Spinal cord (tissue), 10 donors: ENCODE data around the gene USP47. TPM values are rescaled to one million over a fixed set of nuclear protein-coding genes. Genes with fewer than 3 reads are reported as not detected.
A peak's percentile ranks its signal among the peaks of the same experiment; 100 is the strongest.

Source experiments
- DNase-seq, 6 donors: peaks; one replicate each; pipeline versions ENCODE4 v3.0.0 to v3.0.0-alpha.2; 2013 to 2015; ENCODE audit warnings: low spot score in 6 of 6, low read depth in 4 of 6
- H3K27ac ChIP-seq: one replicate; pipeline ENCODE4 v1.5.1; 2013; ENCODE audit warnings: low read depth, low read length, control low read depth
- H3K27me3 ChIP-seq: one replicate; pipeline ENCODE4 v1.6.1; 2013; ENCODE audit warnings: low read length; ENCODE audit not compliant: control insufficient read depth, insufficient read depth
- H3K36me3 ChIP-seq: one replicate; pipeline ENCODE4 v1.6.1; 2013; ENCODE audit warnings: low read length; ENCODE audit not compliant: control insufficient read depth, insufficient read depth
- H3K4me1 ChIP-seq: one replicate; pipeline ENCODE4 v1.6.1; 2013; ENCODE audit warnings: low read length; ENCODE audit not compliant: control insufficient read depth, insufficient read depth
- H3K4me3 ChIP-seq: one replicate; pipeline ENCODE4 v1.5.1; 2013; ENCODE audit warnings: low read depth, low read length, control low read depth
- H3K9me3 ChIP-seq: one replicate; pipeline ENCODE4 v1.6.1; 2013; ENCODE audit warnings: low read length; ENCODE audit not compliant: control insufficient read depth, insufficient read depth
- WGBS: methylation state at CpG from one replicate; pipeline ENCODE4 v1.1.5; 2013; ENCODE audit warnings: missing lambda C conversion rate; ENCODE audit not compliant: insufficient coverage; 5-methylcytosine and 5-hydroxymethylcytosine counted together
- polyA plus RNA-seq, 2 donors: library from polyadenylated mRNA; unstranded; fragments of 120-200 nt; gene quantifications; one replicate each; pipeline ENCODE4 v1.2.1, GENCODE V29; 2013; ENCODE audit not compliant: insufficient read length in 2 of 2
- total RNA-seq, 2 donors: library from RNA; depleted of rRNA in 1 of 2; stranded (reverse); fragments of 120-200 nt in 1 of 2; fragments of >200 nt in 1 of 2; gene quantifications; one replicate each; pipeline versions ENCODE4 v1.2.3 to v1.2.4, GENCODE V29; 2013 to 2014
- donor health status: healthy.

USP47 gene
- total and polyA plus RNA-seq, 4 donors = 74.2 to 119 (median 90.2) TPM

DNA sequence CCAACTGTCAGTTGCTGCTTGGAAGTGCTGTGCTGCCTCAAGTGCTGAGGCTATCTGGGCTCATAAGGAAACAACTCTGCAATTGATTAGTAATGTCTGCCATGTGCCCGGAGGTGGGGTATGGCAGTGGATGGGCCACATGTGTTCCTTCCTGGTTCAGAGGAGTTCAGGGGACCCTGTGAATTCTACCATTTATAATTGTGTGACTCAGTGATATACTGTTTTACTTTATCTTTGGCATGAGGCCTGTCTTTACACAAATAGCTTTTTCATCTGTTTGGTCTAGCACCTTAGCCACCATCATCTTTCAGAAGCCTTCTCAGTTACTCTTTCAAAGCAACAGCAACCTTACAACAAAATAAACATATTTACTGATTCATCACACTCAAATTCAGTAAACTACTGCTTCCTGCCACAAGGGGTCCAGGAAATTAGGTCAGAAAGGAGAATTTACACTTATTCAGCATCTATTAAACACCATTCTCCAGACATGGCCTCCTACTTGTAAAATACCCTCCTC is 145.8 kb downstream of the USP47 start:
- Histone ChIP-seq H3K4me1 (peaks cover 27% of the 10 kb centered on the region), H3K27ac (no peak overlapping the region), H3K4me3 (no peak overlapping the region), H3K9me3 (no peaks in the 10 kb centered on the region), H3K36me3 (peaks cover 38% of the 10 kb centered on the region), H3K27me3 (no peaks in the 10 kb centered on the region)
- 56% methylated on average over 1 of the region's 1 CpG for WGBS
- DNase-seq = no peak

DNA sequence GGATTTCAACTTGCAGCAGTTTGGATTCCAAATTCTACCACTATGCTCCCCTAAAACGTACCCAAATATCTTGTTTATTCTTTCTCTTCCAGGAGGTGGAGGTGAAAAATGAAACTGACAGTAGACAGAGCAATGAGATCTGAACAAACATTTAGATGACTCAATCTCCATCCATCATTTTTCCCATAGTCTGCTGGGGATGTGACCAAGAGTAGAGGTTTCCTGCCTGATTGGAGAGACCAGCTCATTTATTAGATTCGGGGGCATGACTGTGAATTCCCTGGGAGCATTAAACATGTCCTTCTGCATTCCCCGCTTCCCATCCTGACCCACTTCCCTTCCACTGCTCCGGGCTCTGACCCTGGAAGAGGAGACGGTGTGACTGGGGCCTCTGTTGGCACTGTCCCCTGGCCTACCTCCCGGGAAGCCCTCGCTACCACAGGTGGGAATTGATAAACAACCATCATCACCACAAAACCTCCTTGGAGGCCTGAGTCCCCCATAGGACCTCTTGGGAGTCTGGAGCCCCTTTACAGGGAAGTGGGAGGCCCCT is 146.4 kb downstream of the USP47 start:
- peaks cover 27% of the 10 kb centered on the region for H3K4me1 ChIP-seq
- no peaks in the 10 kb centered on the region for H3K27me3 ChIP-seq
- H3K27ac ChIP-seq = no peak overlapping the region
- H3K36me3 ChIP-seq = peaks cover 34% of the 10 kb centered on the region
- no peak overlapping the region for H3K4me3 ChIP-seq
- no peak for DNase-seq
- no peaks in the 10 kb centered on the region for H3K9me3 ChIP-seq
- WGBS = 77% methylated on average over 4 of the region's 7 CpGs

DNA sequence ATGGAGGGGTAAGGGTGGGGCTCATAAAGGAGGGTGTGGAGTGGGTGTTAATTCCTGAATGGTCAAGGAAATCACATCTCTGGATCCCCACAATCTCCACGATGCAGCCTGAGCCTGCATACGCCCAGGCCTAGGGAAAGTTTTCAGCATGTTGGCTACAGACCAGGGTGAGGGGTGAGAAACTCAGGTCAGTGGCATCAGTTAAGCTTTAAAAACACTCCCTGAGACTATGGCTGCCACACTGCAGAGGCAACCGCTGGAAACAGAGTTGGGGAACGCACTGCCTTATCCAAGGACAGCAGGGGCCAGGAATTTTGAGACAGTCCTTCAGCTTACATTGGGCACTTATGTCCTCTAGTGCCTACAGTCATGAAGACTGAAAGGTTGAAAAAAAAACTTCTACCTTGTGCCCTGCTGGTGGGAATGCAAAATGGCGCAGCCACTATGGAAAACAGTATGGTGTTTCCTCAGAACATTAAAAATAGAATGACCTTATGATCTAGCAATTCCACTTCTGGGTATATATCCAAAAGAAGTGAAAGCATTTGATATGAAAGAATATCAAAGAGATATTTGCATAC is 147.0 kb downstream of the USP47 start:
- H3K36me3 ChIP-seq = peaks cover 29% of the 10 kb centered on the region
- H3K27me3 ChIP-seq = no peaks in the 10 kb centered on the region
- peaks cover 29% of the 10 kb centered on the region for H3K4me1 ChIP-seq
- no peak for DNase-seq
- no peaks in the 10 kb centered on the region for H3K9me3 ChIP-seq
- 96% methylated on average over 2 of the region's 5 CpGs for WGBS
- H3K27ac ChIP-seq = no peak overlapping the region
- H3K4me3 ChIP-seq = no peak overlapping the region

DNA sequence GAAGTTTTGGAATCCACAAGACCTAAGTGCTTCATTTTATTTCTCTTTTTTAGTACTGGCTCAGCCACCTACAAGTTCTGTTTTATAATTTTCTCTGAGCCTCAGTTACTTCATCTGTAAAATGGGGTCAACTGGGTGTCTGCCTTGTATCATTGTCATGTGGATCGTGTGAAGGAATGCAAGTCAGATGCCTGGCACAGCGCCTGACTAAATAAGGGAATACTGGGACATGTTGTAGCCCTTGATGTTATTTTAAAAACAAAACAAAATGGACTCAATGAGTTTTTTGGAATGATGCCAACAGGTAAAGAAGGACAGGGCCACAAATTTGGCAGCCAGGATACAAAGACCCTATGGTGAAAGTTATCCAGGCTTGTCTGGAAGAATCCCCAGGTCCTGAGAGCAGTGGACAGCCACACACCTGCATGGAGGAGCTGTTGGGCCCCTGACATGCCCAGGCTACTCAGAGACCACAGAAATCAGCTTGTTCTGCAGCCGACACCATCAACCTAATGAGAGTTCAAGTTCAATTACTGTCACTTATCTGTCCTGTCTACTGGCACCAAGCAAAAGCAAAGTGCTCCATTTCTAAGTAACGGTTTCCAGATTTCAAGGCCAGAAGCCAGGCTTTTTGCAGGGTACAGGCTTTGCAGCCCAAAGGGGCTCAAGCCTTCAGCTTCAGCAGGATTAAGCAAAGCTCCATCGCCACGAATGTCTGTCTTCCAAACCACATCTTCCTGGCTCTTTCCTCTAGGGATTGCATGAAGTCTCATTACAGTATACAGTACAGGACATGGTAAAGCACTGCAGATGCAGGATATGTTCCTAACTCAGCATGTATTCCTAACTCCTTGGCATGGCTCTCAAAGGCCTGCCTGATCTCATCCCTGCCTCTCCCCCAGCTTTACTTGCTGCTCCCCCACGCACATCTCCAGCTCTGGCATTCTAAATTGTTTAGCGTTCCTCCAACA is 148.3 kb downstream of the USP47 start:
- peaks cover 34% of the 10 kb centered on the region for H3K4me1 ChIP-seq
- peaks cover 31% of the 10 kb centered on the region for H3K36me3 ChIP-seq
- no peak for DNase-seq
- no peaks in the 10 kb centered on the region for H3K27me3 ChIP-seq
- H3K4me3 ChIP-seq = no peak overlapping the region
- no peaks in the 10 kb centered on the region for H3K9me3 ChIP-seq
- H3K27ac ChIP-seq = no peak overlapping the region
- WGBS = 79% methylated on average over 7 of the region's 8 CpGs

DNA sequence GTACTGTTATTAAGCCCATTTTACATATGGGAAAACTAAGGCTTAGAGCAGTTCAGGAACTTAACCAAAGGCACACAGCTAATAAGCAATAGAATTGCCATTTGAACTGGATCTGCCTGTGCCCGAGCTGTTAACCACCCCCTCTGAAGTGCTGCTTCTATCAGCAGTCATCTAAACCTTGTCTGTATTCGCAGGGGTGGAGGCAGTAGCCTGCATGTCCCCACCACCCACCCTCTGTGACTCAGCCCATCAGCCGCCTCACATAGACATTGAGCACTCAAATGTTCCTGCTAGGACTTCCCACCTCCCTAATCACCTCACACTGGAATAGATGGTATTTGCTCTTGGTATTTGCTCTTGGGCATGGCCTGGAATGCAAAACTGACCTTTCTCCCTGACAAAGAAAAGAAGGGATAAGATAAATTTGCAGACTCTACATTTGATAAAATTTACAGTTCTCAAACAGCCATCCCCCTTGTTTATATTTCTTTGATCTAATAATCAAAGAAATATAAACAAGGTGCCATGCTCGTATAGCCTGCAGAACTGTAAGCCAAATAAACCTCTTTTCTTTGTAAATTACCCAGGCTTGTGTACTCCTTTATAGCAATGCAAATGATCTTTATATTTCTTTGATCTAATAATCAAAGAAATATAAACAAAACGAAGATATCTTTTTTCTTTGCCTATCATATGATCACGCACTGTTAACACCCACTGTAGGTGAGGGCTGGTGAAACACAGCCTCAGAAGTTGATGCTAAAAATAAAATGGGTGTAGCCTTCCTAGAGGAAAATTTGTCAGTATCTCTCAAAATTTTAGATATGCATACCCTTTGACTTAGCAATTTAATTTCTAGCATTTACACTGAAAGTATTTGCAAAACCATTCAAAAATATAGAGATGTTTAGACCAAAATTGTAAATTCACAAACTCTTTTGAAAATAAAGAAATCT is 150.8 kb downstream of the USP47 start:
- no peak for DNase-seq
- Histone ChIP-seq H3K9me3 (no peaks in the 10 kb centered on the region), H3K4me1 (peaks cover 37% of the 10 kb centered on the region), H3K4me3 (no peak overlapping the region), H3K27me3 (no peaks in the 10 kb centered on the region), H3K27ac (no peak overlapping the region), H3K36me3 (peaks cover 38% of the 10 kb centered on the region)
- WGBS = 71% methylated on average over 1 of the region's 6 CpGs

DNA sequence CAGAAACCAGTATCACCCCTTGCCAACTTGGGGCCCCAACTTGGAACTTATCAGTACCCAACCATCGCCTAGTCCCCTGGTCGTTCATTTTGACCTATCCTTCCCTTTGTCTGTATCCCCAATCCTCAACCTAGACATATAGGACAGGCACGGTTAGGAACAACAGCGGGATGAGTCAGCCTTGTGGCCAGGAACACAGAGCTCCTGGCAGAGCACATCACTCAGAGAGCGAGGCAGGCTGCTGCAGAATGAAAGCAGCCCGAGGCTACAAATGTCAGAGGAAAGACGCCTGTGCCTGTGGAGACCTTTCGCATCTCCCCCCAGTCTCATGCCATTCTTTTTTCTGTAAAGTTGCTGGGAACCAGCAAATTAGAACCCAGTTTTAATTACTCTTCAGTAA is 152.1 kb downstream of the USP47 start:
- Histone ChIP-seq H3K4me3 (no peak overlapping the region), H3K27ac (peak overlapping the region; percentile 44), H3K9me3 (no peaks in the 10 kb centered on the region), H3K36me3 (peaks cover 42% of the 10 kb centered on the region), H3K27me3 (no peaks in the 10 kb centered on the region), H3K4me1 (peaks cover 34% of the 10 kb centered on the region)
- DNase-seq = peak in 2 of 6 donors; percentile 68 to 74
- WGBS = 21% methylated on average over 6 of the region's 8 CpGs

DNA sequence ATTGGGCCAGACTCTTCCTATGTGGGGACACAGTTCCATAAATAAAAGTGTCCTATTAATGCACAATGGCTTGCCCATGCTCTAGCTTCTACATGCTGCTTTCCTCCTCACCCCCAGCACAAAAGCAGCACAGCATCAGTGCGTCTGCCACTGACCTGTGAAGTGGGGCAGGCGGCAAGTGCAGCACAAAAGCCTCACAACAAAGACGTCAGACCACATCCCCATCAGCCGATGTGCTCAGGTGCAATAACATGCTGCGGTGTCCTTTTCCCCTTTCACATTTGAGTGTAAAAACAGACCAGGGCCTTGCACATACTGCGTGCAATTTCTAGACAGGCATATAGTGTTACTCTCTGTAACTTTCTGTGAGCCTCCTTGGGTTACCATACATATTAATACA is 153.8 kb downstream of the USP47 start:
- 72% methylated on average over 4 of the region's 6 CpGs for WGBS
- Histone ChIP-seq H3K4me1 (peaks cover 26% of the 10 kb centered on the region), H3K36me3 (peaks cover 52% of the 10 kb centered on the region), H3K27me3 (no peaks in the 10 kb centered on the region), H3K27ac (no peak overlapping the region), H3K4me3 (no peak overlapping the region), H3K9me3 (no peaks in the 10 kb centered on the region)
- no peak for DNase-seq

DNA sequence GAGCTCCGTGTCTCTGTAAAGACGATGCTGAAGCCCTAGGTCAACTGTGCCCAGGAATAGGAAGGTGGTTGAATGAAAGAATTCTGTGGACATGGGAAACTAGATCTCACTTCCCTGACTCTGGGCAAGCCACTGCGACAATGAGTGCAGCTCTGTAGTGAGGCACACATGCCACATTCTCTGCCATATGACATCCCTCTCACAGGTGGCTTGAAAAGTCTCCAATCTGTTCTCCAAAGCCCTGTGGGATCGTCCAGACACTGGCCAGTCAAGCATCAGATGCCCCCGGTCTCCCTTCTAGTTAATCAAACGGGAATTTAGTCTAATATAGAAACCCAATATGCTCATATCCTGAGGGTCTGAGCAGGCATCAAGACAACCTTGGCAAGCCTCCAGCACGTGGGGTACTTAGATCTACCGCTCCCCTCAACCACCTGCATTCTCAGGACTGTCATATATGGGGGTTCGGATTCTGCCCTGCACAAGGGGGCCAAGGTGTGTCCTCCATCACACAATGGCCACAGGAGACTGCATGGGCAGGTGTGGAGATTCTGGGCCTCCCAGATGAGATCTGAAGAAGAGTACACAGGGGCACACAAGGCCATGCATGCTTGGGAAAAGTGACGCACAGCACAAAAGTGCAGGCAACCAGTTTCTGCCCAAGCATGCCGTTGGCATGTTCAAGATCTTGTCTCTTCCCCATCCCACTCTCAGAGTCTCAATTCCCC is 154.7 kb downstream of the USP47 start:
- peak in 1 of 6 donors; percentile 23 for DNase-seq
- Histone ChIP-seq H3K9me3 (no peaks in the 10 kb centered on the region), H3K4me1 (peaks cover 22% of the 10 kb centered on the region), H3K27me3 (no peaks in the 10 kb centered on the region), H3K36me3 (peaks cover 50% of the 10 kb centered on the region), H3K27ac (no peak overlapping the region), H3K4me3 (no peak overlapping the region)
- WGBS = 80% methylated on average over 5 of the region's 11 CpGs
